SK-MEL-5 (cell line): ENCODE data around the gene FUBP3. TPM values are rescaled to one million over a fixed set of nuclear protein-coding genes. Genes with fewer than 3 reads are reported as not detected.

ENCODE experiments used
- DNase-seq: peaks from one replicate; pipeline ENCODE4 v3.0.0-alpha.2; 2016; ENCODE audit warnings: low read depth, low spot score
- in situ Hi-C: cut with HindIII; loops from 2 replicates; pipeline ENCODE4 v1.10.0; 2016; ENCODE audit warnings: low sequenced_read_pairs, high pct_unique_total_duplicates, low pct_unique_long_range_greater_than_20kb
- total RNA-seq: library from RNA; depleted of rRNA; stranded (reverse); fragments of >200 nt; shearing (Covaris generic); gene quantifications from 2 replicates; pipeline ENCODE4 v1.2.3, GENCODE V29; 2014

The FUBP3 gene
- total RNA-seq, 1 experiment from 2014 or later, result 58.2 TPM

DNA sequence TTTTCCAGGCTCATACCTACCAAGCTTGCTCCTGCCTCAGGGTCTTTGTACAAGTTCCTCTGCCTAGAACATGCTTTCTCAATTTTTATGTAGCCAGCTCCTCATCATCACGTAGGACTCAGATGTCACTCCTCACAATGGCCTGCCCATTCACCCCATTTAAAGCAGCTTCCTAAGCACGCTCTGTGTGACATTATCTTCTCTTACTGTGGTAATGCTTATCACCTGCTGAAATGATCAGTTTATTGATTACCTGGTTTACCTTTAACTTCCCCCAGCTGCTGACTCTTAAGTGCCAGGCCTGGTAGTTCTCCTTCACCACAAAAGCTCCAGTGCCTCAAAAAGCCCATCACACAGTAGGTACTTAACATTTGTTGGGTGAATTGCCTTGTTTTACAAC, 13.6 kb downstream of the FUBP3 start:
- in situ Hi-C loops, result no loop called here
- no peak for DNase-seq

DNA sequence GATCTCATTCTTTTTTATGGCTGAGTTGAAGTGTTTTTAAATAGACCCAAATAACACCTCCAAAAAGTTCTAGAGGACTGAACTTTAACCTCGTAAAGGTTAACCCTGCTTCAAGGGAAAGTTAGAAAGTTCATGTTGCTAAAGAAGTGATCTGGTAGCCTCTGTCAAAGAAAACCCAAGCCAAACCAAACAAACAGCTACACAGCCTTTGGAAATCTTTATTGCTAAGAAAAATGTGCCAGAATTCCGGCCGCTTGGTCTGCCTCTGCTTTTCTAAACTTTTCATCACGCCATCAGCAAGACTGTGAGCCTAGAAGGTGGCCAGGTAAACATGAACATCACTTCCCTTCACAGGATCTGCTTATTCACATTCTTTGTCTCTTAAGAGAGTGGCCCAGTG, 17.9 kb downstream of the FUBP3 start:
- in situ Hi-C loops, result no loop called here
- no peak for DNase-seq

DNA sequence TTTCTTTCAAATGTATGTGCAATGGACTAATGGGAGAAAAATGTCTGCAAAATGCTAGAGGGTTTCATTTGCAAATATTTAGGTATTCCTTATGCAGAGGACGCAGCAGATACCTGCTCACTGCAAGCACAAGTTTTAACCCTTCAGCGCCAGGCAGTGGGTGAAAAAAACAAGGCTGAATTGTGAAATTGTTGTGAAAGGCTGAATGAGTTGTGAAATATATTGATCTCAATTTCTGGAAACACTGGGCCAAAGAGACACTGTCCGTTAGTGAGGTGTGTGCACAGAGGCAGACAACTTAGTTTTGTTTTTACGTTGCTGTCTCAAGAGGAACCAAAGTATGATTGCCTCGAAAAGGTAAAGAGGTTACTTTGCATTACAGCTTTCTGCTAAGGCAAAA, 18.8 kb downstream of the FUBP3 start:
- in situ Hi-C loops, result no loop called here
- no peak for DNase-seq

DNA sequence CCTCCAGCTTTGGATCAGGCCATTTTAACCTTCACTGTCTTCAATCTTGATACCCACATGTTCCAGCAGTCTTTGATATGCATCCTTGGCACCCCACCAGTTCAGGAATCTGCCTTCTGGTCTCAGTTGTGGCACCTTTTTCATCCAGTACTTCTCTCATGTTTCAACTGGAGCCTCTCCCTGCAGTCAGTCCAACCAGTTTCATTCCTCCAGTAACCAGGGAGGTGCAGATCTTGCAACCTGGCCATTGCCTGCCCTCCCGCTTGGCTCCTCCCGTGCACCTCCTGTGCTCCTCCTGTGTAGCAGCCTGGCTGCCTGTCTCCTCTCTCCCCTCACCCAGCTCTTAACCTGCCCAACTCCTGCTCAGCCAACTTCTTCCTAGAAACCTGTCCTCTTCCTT, 20.2 kb downstream of the FUBP3 start:
- in situ Hi-C loops, result loop anchor here (10.0 kb wide), 1 partner anchor 125 kb away; no protein-coding TSS in a partner anchor
- DNase-seq, result no peak

DNA sequence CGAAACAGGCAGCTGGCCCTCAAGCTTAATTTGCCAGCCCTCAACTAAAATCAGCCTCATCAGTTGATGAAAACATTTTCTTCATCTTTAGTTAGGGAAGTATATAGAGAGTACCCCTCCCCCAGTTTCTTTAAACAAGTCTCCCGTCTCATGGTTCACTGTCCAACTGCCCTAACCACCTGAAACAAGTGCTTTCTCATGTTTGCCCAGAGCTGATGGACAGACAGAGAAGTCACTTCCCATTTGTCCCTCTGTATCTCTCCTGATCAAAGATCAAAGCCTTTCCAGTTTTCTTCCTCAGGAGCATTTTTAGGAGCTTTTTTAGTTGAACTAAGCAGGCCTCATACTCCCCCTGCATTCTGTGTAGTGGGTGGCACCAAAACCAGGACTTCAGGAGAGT, 21.7 kb downstream of the FUBP3 start:
- in situ Hi-C loops, result loop anchor here (10.0 kb wide), 1 partner anchor 126 kb away; no protein-coding TSS in a partner anchor
- no peak for DNase-seq

DNA sequence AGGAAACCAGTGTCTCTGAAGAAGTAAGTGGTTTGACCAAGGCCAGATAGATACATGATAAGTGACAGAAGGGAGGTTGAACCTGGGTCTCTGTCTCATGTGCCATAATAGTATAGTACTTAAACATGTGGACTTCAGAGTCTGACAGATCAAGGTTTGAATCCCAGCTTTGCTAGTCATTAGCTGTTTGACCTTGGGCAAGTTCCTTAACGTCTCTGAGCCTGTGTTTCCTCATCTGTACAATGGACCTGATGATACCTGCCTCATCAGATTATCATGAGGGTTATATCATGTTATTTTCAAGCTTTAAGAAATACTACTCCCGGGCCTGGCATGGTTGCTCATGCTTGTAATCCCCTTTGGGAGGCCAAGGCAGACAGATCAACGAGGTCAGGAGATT, 24.9 kb downstream of the FUBP3 start:
- DNase-seq, result no peak
- in situ Hi-C loops, result loop anchor here (10.0 kb wide), 1 partner anchor 129 kb away; no protein-coding TSS in a partner anchor

DNA sequence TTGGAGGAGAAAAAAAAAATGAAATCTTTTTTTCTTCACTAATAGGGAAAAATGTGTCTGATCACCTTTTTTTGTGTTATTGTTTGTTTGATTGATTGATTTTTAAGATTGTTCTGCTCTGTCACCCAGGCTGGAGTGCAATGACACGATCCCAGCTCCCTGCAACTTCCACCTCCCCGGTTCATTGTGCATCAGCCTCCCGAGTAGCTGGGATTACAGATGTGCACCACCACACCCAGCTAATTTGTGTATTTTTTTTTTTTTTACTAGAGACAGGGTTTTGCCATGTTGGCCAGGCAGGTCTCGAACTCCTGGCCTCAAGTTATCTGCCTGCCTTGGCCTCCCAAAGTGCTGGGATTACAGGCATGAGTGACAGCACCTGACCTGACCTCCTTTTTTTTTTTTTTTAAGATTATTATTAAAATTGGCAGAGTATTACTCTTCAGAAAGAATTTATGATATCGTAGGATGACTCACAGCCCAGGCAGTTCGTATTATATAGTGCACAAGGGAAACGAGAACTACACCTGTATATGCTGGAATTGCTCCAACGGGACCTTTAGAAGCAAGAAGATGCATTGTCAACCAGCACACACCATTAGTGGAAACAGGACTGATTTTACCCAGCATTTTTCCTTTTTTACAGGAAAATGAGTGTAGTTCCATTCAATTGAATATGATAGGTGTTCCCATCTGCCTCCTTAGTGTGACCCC, 27.7 kb downstream of the FUBP3 start:
- no peak for DNase-seq
- in situ Hi-C loops, result loop anchor here (10.0 kb wide), 1 partner anchor 132 kb away; no protein-coding TSS in a partner anchor

DNA sequence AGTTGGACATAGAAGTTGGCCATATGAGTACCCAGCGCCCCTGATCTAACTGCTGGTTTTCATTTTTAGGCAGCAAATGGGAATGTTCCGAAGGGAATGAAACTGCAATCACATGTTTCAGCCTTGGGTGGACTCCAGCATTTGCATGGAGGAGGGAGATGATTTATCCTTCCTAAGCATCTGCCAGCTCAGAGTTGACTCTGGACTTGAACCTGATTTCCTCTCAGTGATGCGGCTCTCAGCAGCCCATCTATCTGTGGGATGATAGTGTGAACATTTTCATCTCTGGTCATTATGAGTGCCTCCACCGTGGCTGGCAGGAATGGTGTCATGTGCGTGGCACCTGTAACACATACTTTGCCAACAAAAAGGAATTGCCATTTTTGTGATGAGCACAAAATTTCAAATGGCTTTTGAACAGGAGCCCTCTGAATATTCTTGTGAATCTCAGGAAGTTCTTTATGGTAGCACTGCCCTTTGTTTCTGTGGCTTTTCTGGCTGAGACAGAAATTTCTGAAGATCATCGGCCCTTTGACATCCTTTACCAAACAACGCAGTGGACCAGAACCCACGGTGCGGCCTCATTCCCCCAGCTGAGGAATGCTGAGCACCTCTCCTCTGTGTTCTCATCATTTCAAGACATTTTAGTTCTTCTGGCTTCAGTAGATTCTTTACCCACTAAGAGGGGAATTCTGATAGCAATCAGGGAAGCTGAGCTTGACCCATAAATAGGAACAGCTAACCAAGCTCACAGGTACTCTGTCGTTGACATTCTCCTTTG, 28.5 kb downstream of the FUBP3 start:
- DNase-seq, result no peak
- in situ Hi-C loops, result loop anchor here (10.0 kb wide), 1 partner anchor 133 kb away; no protein-coding TSS in a partner anchor

DNA sequence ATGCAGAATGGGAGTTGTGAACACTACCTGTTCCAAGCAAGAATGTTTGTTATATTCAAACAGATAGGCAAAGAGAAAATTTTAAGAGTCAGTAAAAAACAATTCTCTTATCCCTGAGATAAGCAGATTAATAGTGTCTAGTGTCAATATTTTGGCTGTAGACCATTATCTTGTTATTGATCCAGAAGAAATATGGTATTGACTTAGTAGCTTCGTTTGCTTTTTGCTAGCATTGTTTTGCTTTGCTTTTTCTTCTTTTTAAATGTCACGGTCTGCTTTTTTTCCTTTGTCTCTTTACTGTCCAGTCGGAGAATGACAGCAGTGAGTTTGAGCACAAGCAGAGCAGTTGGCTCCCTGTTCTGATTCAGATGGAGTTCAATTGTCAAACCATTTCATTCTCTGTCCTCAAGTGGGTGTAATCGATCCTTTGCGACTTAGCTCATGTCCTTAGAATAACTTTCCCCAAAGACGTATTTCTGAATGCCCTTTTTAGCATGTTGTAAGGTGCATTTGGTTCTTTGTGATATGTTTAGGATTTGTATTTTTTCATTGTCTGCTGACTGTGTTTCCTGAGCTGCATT, 29.3 kb downstream of the FUBP3 start:
- no peak for DNase-seq
- in situ Hi-C loops, result loop anchor here (10.0 kb wide), 1 partner anchor 134 kb away; no protein-coding TSS in a partner anchor

DNA sequence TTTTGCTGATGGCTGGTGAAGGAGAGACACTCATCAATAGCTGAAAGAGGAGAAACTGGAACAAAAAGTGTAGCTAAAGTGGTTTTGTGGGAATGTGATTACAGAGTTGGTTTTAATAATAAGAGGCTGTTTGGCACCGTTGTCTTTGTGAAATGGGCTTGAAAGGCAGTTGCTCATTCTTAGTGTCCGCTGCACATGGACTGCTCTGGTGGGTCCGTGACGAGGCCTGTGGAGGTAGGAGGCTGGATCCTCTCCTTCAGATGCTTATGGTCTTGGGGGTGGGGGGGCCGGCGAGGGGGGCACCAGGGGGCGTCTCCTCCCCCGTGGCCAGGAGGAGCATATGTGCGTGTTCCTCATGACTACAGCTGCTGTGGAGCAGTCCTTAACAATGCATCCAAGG, 29.8 kb downstream of the FUBP3 start:
- DNase-seq, result no peak
- in situ Hi-C loops, result loop anchor here (10.0 kb wide), 1 partner anchor 134 kb away; no protein-coding TSS in a partner anchor

DNA sequence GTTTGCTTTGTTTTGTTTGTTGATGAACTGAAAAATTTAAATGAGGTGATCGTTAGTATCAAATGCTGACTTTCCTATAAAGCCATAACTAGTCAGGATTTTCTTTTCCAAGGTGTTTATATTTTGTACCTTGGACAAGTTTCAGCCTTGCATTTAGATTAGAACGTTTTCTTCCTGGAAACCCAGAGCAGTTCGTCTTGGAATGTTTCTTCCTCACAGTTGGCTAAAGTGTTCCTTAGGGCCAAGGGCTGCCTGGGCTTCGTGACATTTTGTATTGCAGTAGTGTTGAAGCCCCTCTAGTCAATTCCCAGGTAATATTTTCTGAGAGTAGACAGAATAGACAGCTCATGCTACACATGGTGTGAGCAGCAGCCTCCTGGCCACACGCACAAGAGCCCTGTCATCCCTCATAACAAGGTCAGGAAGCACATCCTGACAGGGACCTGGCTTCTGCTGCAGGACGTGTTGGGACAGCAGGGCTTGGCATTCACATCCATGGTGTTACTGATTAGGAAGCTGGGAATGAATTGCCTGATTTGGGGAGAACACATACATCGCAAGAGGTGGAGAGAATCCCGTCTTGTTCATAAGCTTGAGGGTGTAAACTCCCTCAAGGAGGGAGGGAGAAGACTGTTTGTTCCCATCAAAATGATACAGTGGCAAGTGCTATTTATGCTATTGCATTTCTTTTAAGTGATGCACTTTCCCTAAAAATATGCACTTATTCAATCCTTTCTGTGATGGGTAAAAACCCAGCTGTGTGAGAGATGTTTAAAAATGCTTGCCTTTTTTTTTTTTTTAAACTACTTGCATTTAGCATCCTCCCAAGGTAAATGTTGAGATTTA, 31.7 kb downstream of the FUBP3 start:
- in situ Hi-C loops, result no loop called here
- DNase-seq, result no peak

DNA sequence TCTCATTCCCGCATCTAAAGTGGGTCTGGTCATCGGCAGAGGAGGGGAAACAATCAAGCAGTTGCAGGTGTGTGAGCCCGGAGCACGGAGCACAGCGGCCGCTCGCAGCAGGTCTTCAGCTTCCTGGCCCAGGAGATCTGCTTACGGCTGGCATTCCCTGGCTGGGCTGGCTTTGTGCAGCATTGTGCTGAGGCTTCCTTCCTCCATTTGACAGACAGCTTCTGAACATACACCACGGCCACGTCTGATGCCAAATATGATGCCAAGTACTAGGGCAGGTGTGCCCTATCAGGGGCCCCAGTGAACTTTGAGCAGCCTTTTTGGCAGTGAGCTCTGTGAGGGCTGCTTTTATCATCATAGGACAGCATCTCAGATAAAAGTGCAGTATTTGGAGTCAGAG, 37.1 kb downstream of the FUBP3 start:
- in situ Hi-C loops, result no loop called here
- DNase-seq, result no peak

DNA sequence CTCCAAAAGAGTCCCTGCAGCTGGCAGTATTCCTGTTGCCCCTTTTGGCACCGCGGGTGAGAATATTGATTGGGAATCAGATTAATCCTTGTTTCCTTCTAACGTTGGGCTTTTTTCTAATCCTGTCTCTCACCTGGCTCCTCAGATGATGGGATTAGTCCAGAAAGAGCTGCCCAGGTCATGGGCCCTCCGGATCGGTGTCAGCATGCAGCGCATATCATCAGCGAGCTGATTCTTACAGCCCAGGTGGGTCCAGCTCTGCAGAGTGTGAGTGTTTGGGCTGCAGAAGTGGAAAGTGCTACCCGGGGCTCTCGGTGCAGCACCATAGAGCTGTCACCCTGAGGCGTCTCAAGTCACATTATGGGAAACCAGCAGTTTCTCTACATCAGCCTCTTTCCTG, 44.1 kb downstream of the FUBP3 start:
- no peak for DNase-seq
- in situ Hi-C loops, result no loop called here

DNA sequence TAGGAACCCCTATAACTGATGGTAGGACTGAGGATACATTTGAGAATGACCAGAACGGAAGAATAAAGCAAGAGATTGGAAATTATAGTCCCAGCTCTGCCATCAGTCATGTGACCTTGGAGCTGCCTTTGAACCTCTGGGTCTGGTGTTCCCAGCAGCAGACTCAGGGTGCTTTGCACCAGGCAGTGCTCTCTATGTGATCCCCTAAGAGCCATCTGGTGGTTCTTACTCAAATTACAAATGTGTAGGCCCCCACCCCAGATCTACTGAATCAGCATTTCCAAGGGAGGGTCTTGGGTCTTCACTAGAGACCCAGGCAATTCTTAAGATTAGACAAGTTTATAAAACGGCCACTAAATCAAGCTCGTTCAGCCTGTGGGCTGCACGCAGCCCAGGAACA, 44.8 kb downstream of the FUBP3 start:
- in situ Hi-C loops, result no loop called here
- peak; percentile 16 for DNase-seq

DNA sequence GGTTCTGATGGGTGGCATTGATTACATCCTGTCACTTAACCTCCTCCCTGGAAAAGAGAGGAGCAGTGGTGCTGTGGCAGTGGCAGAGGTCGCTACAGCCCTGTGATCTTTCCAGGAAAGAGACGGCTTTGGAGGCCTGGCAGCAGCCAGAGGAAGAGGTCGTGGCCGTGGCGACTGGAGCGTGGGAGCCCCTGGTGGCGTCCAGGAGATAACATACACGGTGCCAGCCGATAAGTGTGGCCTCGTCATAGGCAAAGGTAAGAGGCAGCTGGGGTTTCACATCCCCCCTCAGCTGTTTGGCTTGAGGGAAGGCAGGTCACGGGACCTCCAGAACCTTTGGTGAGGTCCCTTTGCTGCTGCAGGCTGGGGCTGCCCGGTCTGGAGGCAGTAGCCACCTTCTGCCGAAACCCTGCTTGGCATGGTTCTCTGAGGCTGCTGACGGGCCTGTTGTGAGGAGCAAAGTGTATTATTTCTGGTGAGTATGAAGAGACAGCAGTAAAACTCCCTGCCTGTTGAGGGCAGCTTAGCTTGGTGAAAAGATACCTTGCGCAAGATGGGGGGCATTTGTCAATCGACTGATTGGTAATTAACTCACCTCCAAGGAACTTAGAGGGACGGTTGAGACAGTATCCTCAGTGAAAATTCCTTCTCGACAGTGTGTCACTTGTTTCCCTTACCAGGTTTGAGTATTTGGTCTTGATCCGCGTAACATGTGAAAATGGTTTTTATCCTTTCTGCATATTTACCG, 47.0 kb downstream of the FUBP3 start:
- in situ Hi-C loops, result no loop called here
- DNase-seq, result peak; percentile 9

DNA sequence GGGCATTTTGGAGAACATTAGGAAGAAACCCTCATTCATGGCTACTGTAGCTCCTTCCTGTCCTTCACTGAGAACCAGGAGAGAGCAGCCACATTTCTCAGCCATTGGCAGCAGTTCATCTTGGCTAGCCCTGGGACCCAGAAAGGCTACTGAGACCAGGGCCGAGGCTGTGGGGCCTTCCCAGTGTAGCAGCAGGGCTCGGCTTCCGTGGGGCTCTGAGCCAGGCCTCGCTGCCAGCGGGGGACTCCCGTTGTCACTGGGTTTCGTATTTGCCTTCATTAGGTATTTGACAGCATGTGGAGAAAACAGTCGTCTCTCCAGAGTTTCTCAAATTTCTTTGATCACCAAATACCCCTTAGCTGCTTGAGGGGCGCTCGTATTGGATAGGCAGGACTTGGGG, 47.7 kb downstream of the FUBP3 start:
- in situ Hi-C loops, result no loop called here
- no peak for DNase-seq
